Common myeloid progenitor, CD34-positive (primary cell): ENCODE results near the gene CRYGN.

Source experiments
- CTCF ChIA-PET: fragments of 350-600 bp; sonication (Branson Sonifier 250); formaldehyde crosslinking; loops from one replicate; lab custom pipeline; 2021; ENCODE audit warnings: antibody characterized with exemption; lab: Charles Lee
- POLR2A ChIA-PET: fragments of 350-600 bp; sonication (Branson Sonifier 250); formaldehyde crosslinking; loops from one replicate; lab custom pipeline; 2021; ENCODE audit warnings: antibody characterized with exemption; lab: Charles Lee
- DNase-seq, 3 donors: peaks; one replicate each; pipeline versions ENCODE4 v3.0.0 to v3.0.0-alpha.2; 2013
- H3K27ac ChIP-seq, 2 experiments: 1 replicate in 1 of 2; 2 replicates in 1 of 2; pipeline ENCODE4 v1.7.0; 2013; ENCODE audit warnings: inconsistent platforms in 2 of 2, low read length in 2 of 2, mild to moderate bottlenecking in 2 of 2, low read depth in 1 of 2, moderate library complexity in 1 of 2; ENCODE audit not compliant: severe bottlenecking in 2 of 2, insufficient read depth in 1 of 2, poor library complexity in 1 of 2
- H3K27me3 ChIP-seq, 5 experiments: replicated peaks in 2 of 5; 1 replicate in 3 of 5; 2 replicates in 2 of 5; pipeline versions ENCODE4 v1.6.1 to v1.7.0; 2013; ENCODE audit warnings: low read length in 4 of 5, mild to moderate bottlenecking in 2 of 5, moderate library complexity in 2 of 5, inconsistent platforms in 1 of 5; ENCODE audit not compliant: insufficient read depth in 5 of 5, control insufficient read depth in 4 of 5
- H3K36me3 ChIP-seq, 4 experiments: 1 replicate in 2 of 4; 2 replicates in 2 of 4; pipeline versions ENCODE4 v1.6.1 to v1.7.0; 2013; ENCODE audit warnings: low read length in 3 of 4, control low read depth in 1 of 4, mild to moderate bottlenecking in 1 of 4; ENCODE audit not compliant: control insufficient read depth in 4 of 4, insufficient read depth in 4 of 4
- H3K4me1 ChIP-seq, 4 experiments: 1 replicate in 3 of 4; 2 replicates in 1 of 4; pipeline versions ENCODE4 v1.6.1 to v1.7.1; 2013; ENCODE audit warnings: low read length in 3 of 4, mild to moderate bottlenecking in 3 of 4, control low read depth in 1 of 4, inconsistent platforms in 1 of 4, moderate library complexity in 1 of 4; ENCODE audit not compliant: control insufficient read depth in 4 of 4, insufficient read depth in 4 of 4; ENCODE audit errors: control extremely low read depth in 1 of 4
- H3K4me3 ChIP-seq, 7 experiments: 1 replicate in 4 of 7; 2 replicates in 3 of 7; pipeline versions ENCODE4 v1.5.1 to v1.7.0; 2013; ENCODE audit warnings: mild to moderate bottlenecking in 7 of 7, low read length in 6 of 7, moderate library complexity in 6 of 7, inconsistent platforms in 2 of 7, low read depth in 2 of 7, control low read depth in 1 of 7; ENCODE audit not compliant: insufficient read depth in 4 of 7, control insufficient read depth in 1 of 7; ENCODE audit errors: extremely low read depth in 1 of 7
- H3K9me3 ChIP-seq, 5 experiments: 1 replicate in 4 of 5; 2 replicates in 1 of 5; pipeline versions ENCODE4 v1.6.1 to v1.7.1; 2013; ENCODE audit warnings: low read length in 4 of 5, mild to moderate bottlenecking in 2 of 5, inconsistent platforms in 1 of 5, low read depth in 1 of 5, moderate library complexity in 1 of 5; ENCODE audit not compliant: control insufficient read depth in 4 of 5, insufficient read depth in 2 of 5; ENCODE audit errors: control extremely low read depth in 1 of 5
- WGBS: methylation state at CpG from one replicate; pipeline ENCODE4 v1.1.5; 2013; ENCODE audit not compliant: insufficient coverage; 5-methylcytosine and 5-hydroxymethylcytosine counted together

Gene CRYGN

GRCh38 chr7:151442776-151443496, 3.0 kb upstream of the CRYGN start:
- no peak overlapping the region for H3K4me3 ChIP-seq
- POLR2A ChIA-PET, result no interaction called here
- peaks cover 0 to 26% (median 5%) of the 10 kb centered on the region in 5 experiments for H3K27me3 ChIP-seq
- no peak for DNase-seq
- 97% methylated on average over 7 of the region's 10 CpGs for WGBS
- H3K27ac ChIP-seq, result no peak overlapping the region
- H3K36me3 ChIP-seq, result no peaks in the 10 kb centered on the region
- peaks cover 0 to 25% (median 13%) of the 10 kb centered on the region in 4 experiments for H3K4me1 ChIP-seq
- no peaks in the 10 kb centered on the region for H3K9me3 ChIP-seq
- CTCF ChIA-PET, result interaction anchor here (0.9 to 14.8 kb wide), 3 partner anchors 10 to 73 kb away, joined by 3 to 280 read pairs (median 8); no protein-coding TSS in a partner anchor

GRCh38 chr7:151440799-151441445, 981 bp upstream of the CRYGN start:
- Histone ChIP-seq H3K4me3 (no peak overlapping the region), H3K9me3 (no peaks in the 10 kb centered on the region), H3K27me3 (peaks cover 0 to 28% (median 5%) of the 10 kb centered on the region in 5 experiments), H3K4me1 (peaks cover 0 to 25% (median 12%) of the 10 kb centered on the region in 4 experiments), H3K36me3 (no peaks in the 10 kb centered on the region), H3K27ac (no peak overlapping the region)
- WGBS, result 89% methylated on average over 7 of the region's 10 CpGs
- ChIA-PET CTCF (interaction anchor here (0.7 to 14.8 kb wide), 4 partner anchors 8 to 71 kb away, joined by 3 to 280 read pairs (median 8); no protein-coding TSS in a partner anchor), POLR2A (no interaction called here)
- DNase-seq, result no peak

- CTCF ChIA-PET, result interaction anchor here (0.8 to 2.4 kb wide), 6 partner anchors 9 to 343 kb away, joined by 3 to 20 read pairs (median 4); no protein-coding TSS in a partner anchor
- WGBS, result 92% methylated on average over 14 of the region's 17 CpGs
- Histone ChIP-seq H3K4me1 (peaks cover 0 to 25% (median 12%) of the 10 kb centered on the region in 4 experiments), H3K4me3 (peak overlapping the region in 4 of 7 experiments; percentile 9 to 72 (median 59)), H3K27ac (no peak overlapping the region), H3K9me3 (no peaks in the 10 kb centered on the region), H3K36me3 (no peaks in the 10 kb centered on the region), H3K27me3 (peaks cover 0 to 28% (median 5%) of the 10 kb centered on the region in 5 experiments)
- POLR2A ChIA-PET, result no interaction called here
- no peak for DNase-seq
These were observed 908 bp downstream of the CRYGN start for GRCh38 chr7:151438864-151439601.

GRCh38 chr7:151437866-151438516, 1.9 kb downstream of the CRYGN start:
- Histone ChIP-seq H3K4me3 (no peak overlapping the region), H3K27ac (no peak overlapping the region), H3K9me3 (no peaks in the 10 kb centered on the region), H3K36me3 (no peaks in the 10 kb centered on the region), H3K4me1 (peaks cover 0 to 32% (median 16%) of the 10 kb centered on the region in 4 experiments), H3K27me3 (peaks cover 0 to 28% (median 7%) of the 10 kb centered on the region in 5 experiments)
- ChIA-PET CTCF (interaction anchor here (0.8 to 2.4 kb wide), 9 partner anchors 10 to 345 kb away, joined by 3 to 20 read pairs (median 4); no protein-coding TSS in a partner anchor), POLR2A (no interaction called here)
- WGBS, result 96% methylated on average over 22 of the region's 23 CpGs
- no peak for DNase-seq

- 95% methylated on average over 13 of the region's 13 CpGs for WGBS
- Histone ChIP-seq H3K9me3 (no peaks in the 10 kb centered on the region), H3K27me3 (peaks cover 0 to 28% (median 7%) of the 10 kb centered on the region in 5 experiments), H3K27ac (no peak overlapping the region), H3K36me3 (no peaks in the 10 kb centered on the region), H3K4me3 (no peak overlapping the region), H3K4me1 (peaks cover 0 to 40% (median 21%) of the 10 kb centered on the region in 4 experiments)
- POLR2A ChIA-PET, result no interaction called here
- DNase-seq, result no peak
- CTCF ChIA-PET, result interaction anchor here (0.9 to 2.4 kb wide), 5 partner anchors 11 to 121 kb away, joined by 3 to 20 read pairs (median 4); no protein-coding TSS in a partner anchor
These were observed 2.8 kb downstream of the CRYGN start for GRCh38 chr7:151437159-151437553.

- H3K4me3 ChIP-seq, result no peak overlapping the region
- WGBS, result 98% methylated on average over 9 of the region's 9 CpGs
- peaks cover 0 to 28% (median 7%) of the 10 kb centered on the region in 5 experiments for H3K27me3 ChIP-seq
- POLR2A ChIA-PET, result no interaction called here
- CTCF ChIA-PET, result interaction anchor here (1.1 to 2.4 kb wide), 3 partner anchors 11 to 70 kb away, joined by 4 to 20 read pairs (median 4); no protein-coding TSS in a partner anchor
- peaks cover 0 to 37% (median 21%) of the 10 kb centered on the region in 4 experiments for H3K4me1 ChIP-seq
- no peak for DNase-seq
- H3K27ac ChIP-seq, result no peak overlapping the region
- H3K9me3 ChIP-seq, result no peaks in the 10 kb centered on the region
- H3K36me3 ChIP-seq, result no peaks in the 10 kb centered on the region
These were observed 3.3 kb downstream of the CRYGN start for GRCh38 chr7:151436446-151437158.
